ENCODE measurements around the gene MTG1.

Gene MTG1

GRCh38 chr10:133394064-133394663 lies at the start of gene MTG1:
Gene MTG1 (plus strand): TSS chr10:133394157. CDS start chr10:133394221, 64 bp downstream.
- DNase-seq = peak; percentile 97

GRCh38 chr10:133344236-133344635 lies 49.7 kb upstream of the MTG1 start:
- no peak for DNase-seq

GRCh38 chr10:133346413-133346812 lies 47.5 kb upstream of the MTG1 start:
- DNase-seq = no peak

GRCh38 chr10:133347710-133348517 lies 46.0 kb upstream of the MTG1 start:
- no peak for DNase-seq

- no peak for DNase-seq
Measured at GRCh38 chr10:133349160-133349568, 44.8 kb upstream of the MTG1 start.

- no peak for DNase-seq
Measured at GRCh38 chr10:133349577-133350011, 44.4 kb upstream of the MTG1 start.

- no peak for DNase-seq
Measured at GRCh38 chr10:133350283-133350949, 43.5 kb upstream of the MTG1 start.

GRCh38 chr10:133350950-133351329 lies 43.0 kb upstream of the MTG1 start:
- no peak for DNase-seq

- no peak for DNase-seq
Measured at GRCh38 chr10:133351408-133352318, 42.3 kb upstream of the MTG1 start.

- DNase-seq = no peak
Measured at GRCh38 chr10:133353202-133353959, 40.6 kb upstream of the MTG1 start.

GRCh38 chr10:133353988-133354605 lies 39.9 kb upstream of the MTG1 start:
- DNase-seq = no peak

GRCh38 chr10:133354672-133355240 lies 39.2 kb upstream of the MTG1 start:
- DNase-seq = no peak

GRCh38 chr10:133355266-133355665 lies 38.7 kb upstream of the MTG1 start:
- DNase-seq = no peak

GRCh38 chr10:133355991-133356390 lies 38.0 kb upstream of the MTG1 start:
- no peak for DNase-seq

- no peak for DNase-seq
Measured at GRCh38 chr10:133356549-133357284, 37.2 kb upstream of the MTG1 start.

GRCh38 chr10:133357285-133358161 lies 36.4 kb upstream of the MTG1 start, which contains the start of gene FUOM:
Gene FUOM (minus strand): TSS chr10:133358019. CDS start chr10:133358007, 12 bp downstream.
- DNase-seq = peak; percentile 40

GRCh38 chr10:133358162-133358924 lies 35.6 kb upstream of the MTG1 start:
- DNase-seq = no peak

GRCh38 chr10:133358925-133359310 lies 35.0 kb upstream of the MTG1 start:
- DNase-seq = no peak
